Bronchial epithelial cell (primary cell): ENCODE data around the gene CTSO. TPM values are rescaled to one million over a fixed set of nuclear protein-coding genes. Genes with fewer than 3 reads are reported as not detected.
A peak's percentile ranks its signal among the peaks of the same experiment; 100 is the strongest.

Source experiments
- DNase-seq: peaks from one replicate; pipeline ENCODE4 v3.0.0-alpha.2; 2010; ENCODE audit warnings: low read depth
- FAIRE-seq: peaks from 2 replicates; lab custom pipeline; 2011; peaks lifted over from hg19 to GRCh38; lab: Jason Lieb, UNC
- H3K27me3 ChIP-seq: 2 replicates; pipeline ENCODE4 v1.5.1; 2011; ENCODE audit warnings: low read length; ENCODE audit not compliant: control insufficient read depth, insufficient read depth
- H3K36me3 ChIP-seq: 2 replicates; pipeline ENCODE4 v1.5.1; 2011; ENCODE audit warnings: low read length; ENCODE audit not compliant: control insufficient read depth, insufficient read depth
- H3K4me3 ChIP-seq: 2 replicates; pipeline ENCODE4 v1.5.1; 2011; ENCODE audit warnings: mild to moderate bottlenecking, low read depth, low read length, control low read depth
- CTCF ChIP-seq: IDR thresholded peaks from 2 replicates; pipeline ENCODE4 v1.5.1; 2011; ENCODE audit warnings: mild to moderate bottlenecking, moderate library complexity, low read length, control low read depth, inconsistent platforms; ENCODE audit not compliant: insufficient read depth, severe bottlenecking
- total RNA-seq: library from RNA; depleted of rRNA; stranded (reverse); fragments of >200 nt; gene quantifications from 2 replicates; pipeline ENCODE4 v1.2.1, GENCODE V29; 2014

Gene CTSO
- total RNA-seq, 1 donor from 2014 or later: 1.1 TPM

DNA sequence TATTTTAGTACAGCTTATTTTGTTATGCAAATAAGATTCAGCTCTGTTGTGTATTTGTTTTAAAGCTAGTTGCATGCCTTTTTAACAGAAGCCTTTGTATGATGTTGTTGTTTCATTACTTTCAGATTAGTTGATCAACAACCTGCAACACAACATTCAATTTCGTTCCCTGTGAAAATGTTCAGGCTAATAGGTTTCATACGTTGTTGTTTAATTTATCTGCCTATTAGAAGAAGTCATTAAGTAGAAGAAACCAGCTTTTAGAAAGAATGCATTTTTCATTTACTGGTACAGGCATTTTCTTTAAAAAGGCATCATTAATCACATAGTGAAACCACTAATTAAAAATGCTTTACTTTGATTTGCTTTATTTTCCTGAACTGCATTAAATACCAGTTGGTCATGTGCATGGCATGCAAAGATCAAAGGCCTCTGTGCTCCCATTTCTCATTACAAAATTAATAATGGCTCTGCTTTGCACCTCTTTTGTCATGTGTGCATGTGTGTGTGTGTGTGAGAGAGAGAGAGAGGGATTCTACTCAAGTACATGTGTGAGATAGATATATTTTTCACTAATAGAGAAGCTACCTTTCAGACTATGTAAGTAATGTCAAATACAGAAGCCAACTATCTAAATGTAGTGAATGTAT lies 29.2 kb upstream of the CTSO start:
- no peak for TF ChIP-seq CTCF
- DNase-seq (no peak), FAIRE-seq (no peak)

GRCh38 chr4:155978810-155979209 lies 25.1 kb upstream of the CTSO start:
- Histone ChIP-seq H3K4me3 (no peak overlapping the region), H3K36me3 (no peaks in the 10 kb centered on the region), H3K27me3 (no peaks in the 10 kb centered on the region)
- DNase-seq (no peak), FAIRE-seq (no peak)
- TF ChIP-seq CTCF: no peak

More for the DNA sequence above, 29.2 kb upstream of the CTSO start:
- Histone ChIP-seq H3K36me3 (no peaks in the 10 kb centered on the region), H3K27me3 (no peaks in the 10 kb centered on the region), H3K4me3 (no peak overlapping the region)

DNA sequence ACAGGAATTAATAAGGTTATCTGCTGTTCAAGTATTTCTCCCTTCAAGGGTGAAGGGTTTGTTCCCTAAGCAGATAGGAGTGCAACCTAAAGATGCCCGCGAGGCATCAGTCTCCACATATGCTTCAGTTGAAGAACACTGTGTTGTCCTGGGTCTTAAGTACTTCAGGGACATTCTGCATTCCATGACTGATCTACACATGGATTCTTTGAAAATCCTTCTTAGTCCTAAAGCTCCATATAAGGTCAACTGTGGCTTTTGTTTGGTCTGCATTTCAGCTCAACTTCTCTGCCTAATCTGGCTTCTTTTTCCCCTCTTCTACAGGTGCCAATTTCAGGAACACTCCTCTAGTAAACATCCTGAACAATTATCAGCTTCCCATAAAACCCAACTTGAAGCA lies 21.8 kb upstream of the CTSO start:
- FAIRE-seq (no peak), DNase-seq (no peak)
- TF ChIP-seq CTCF: no peak
- Histone ChIP-seq H3K4me3 (no peak overlapping the region), H3K27me3 (no peaks in the 10 kb centered on the region), H3K36me3 (no peaks in the 10 kb centered on the region)

DNA sequence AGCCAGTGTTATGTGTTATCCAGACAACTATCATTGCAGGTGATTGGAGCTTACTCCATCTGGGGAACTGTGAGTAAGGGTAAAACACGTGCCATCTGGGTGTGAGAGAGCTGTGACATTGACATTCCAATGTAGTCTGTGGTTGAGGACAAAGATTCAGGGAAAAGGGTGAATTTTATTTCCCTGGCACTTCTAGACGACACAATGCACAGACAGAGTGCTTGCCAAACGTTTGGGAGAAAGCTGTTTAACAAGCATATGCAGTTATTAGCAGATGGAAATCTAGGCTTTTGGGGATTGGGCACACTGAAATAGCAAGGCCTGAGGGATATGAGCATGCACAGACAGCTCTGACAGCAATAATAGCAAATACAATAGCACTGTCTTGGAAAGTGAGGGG lies 21.3 kb upstream of the CTSO start:
- no peak overlapping the region for H3K4me3 ChIP-seq
- no peak for FAIRE-seq
- no peak for TF ChIP-seq CTCF
- no peak for DNase-seq
- H3K27me3 ChIP-seq: no peaks in the 10 kb centered on the region
- H3K36me3 ChIP-seq: no peaks in the 10 kb centered on the region

GRCh38 chr4:155974476-155974749 lies 20.7 kb upstream of the CTSO start:
- DNase-seq (no peak), FAIRE-seq (peak; percentile 55)
- H3K27me3 ChIP-seq: no peaks in the 10 kb centered on the region
- H3K36me3 ChIP-seq: no peaks in the 10 kb centered on the region
- TF ChIP-seq CTCF: no peak
- H3K4me3 ChIP-seq: no peak overlapping the region
